ENCODE results near the gene LCE1B. TPM values are rescaled to one million over a fixed set of nuclear protein-coding genes. Genes with fewer than 3 reads are reported as not detected.

LCE1B gene
- polyA plus RNA-seq, 1 donor: not detected

DNA sequence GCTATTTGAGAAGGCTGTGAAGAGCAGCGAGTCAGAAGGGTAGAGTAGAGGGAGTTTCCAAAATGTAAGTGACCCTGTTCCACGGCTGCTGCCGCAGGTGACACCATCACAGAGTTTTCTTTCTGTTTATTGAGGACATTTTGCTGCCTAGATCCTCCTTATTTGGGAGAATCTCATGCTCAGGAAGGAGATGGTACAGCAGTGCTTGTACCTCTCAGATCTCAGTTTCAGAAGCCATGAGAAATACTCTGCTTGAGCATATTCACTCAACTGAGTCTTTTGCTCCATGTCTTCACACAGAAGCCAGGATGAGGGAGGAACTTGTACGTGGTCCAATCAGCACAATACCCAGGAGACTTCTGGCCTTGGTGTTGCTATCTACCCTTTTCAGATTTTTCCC, 49.6 kb downstream of the LCE1B start:
- DNase-seq: no peak

Other genes with a start within 250 kb of the LCE1B start
- not detected for gene LCE3E, start 245.2 kb upstream of the LCE1B start, polyA plus RNA-seq (ENCODE audit: insufficient read length)
- not detected for gene LCE3D, start 231.5 kb upstream of the LCE1B start, polyA plus RNA-seq (ENCODE audit: insufficient read length)
- not detected for gene LCE3C, start 211.7 kb upstream of the LCE1B start, polyA plus RNA-seq (ENCODE audit: insufficient read length)
- not detected for gene LCE3B, start 198.2 kb upstream of the LCE1B start, polyA plus RNA-seq (ENCODE audit: insufficient read length)
- gene LCE3A, start 188.9 kb upstream of the LCE1B start, polyA plus RNA-seq (ENCODE audit: insufficient read length): not detected
- not detected for gene LCE2D, start 148.6 kb upstream of the LCE1B start, polyA plus RNA-seq (ENCODE audit: insufficient read length)
- gene LCE2C, start 136.7 kb upstream of the LCE1B start, polyA plus RNA-seq (ENCODE audit: insufficient read length): not detected
- not detected for gene LCE2B, start 125.8 kb upstream of the LCE1B start, polyA plus RNA-seq (ENCODE audit: insufficient read length)
- gene LCE2A, start 113.6 kb upstream of the LCE1B start, polyA plus RNA-seq (ENCODE audit: insufficient read length): not detected
- gene LCE4A, start 103.8 kb upstream of the LCE1B start, polyA plus RNA-seq (ENCODE audit: insufficient read length): not detected
- gene KPRP, start 53.9 kb upstream of the LCE1B start, polyA plus RNA-seq (ENCODE audit: insufficient read length): not detected
- gene LCE1F, start 36.8 kb upstream of the LCE1B start, polyA plus RNA-seq (ENCODE audit: insufficient read length): not detected
- not detected for gene LCE1E, start 25.7 kb upstream of the LCE1B start, polyA plus RNA-seq (ENCODE audit: insufficient read length)
- gene LCE1D, start 15.2 kb upstream of the LCE1B start, polyA plus RNA-seq (ENCODE audit: insufficient read length): not detected
- gene LCE1C, start 5.3 kb upstream of the LCE1B start, polyA plus RNA-seq (ENCODE audit: insufficient read length): not detected
- gene LCE1A, start 15.5 kb downstream of the LCE1B start, polyA plus RNA-seq (ENCODE audit: insufficient read length): not detected
- not detected for gene LCE6A, start 30.9 kb downstream of the LCE1B start, polyA plus RNA-seq (ENCODE audit: insufficient read length)
- gene LCE7A, start 48.0 kb downstream of the LCE1B start, polyA plus RNA-seq (ENCODE audit: insufficient read length): not detected
- gene SMCP, start 66.4 kb downstream of the LCE1B start, polyA plus RNA-seq (ENCODE audit: insufficient read length): not detected
- 0.23 TPM for gene IVL, start 96.6 kb downstream of the LCE1B start, polyA plus RNA-seq (ENCODE audit: insufficient read length)
- not detected for gene SPRR5, start 135.2 kb downstream of the LCE1B start, polyA plus RNA-seq (ENCODE audit: insufficient read length)
- not detected for gene SPRR4, start 158.7 kb downstream of the LCE1B start, polyA plus RNA-seq (ENCODE audit: insufficient read length)
- not detected for gene SPRR1A, start 172.1 kb downstream of the LCE1B start, polyA plus RNA-seq (ENCODE audit: insufficient read length)
- not detected for gene SPRR3, start 189.8 kb downstream of the LCE1B start, polyA plus RNA-seq (ENCODE audit: insufficient read length)
- not detected for gene SPRR1B, start 219.2 kb downstream of the LCE1B start, polyA plus RNA-seq (ENCODE audit: insufficient read length)
- not detected for gene SPRR2D, start 229.1 kb downstream of the LCE1B start, polyA plus RNA-seq (ENCODE audit: insufficient read length)
- gene SPRR2A, start 245.5 kb downstream of the LCE1B start, polyA plus RNA-seq (ENCODE audit: insufficient read length): not detected